Left lobe of liver (tissue), 2 donors: ENCODE data around the gene ELOVL6. TPM values are rescaled to one million over a fixed set of nuclear protein-coding genes. Genes with fewer than 3 reads are reported as not detected.
"Not testable (repeated sequence)": the region's sequence is repeated elsewhere in the genome, so short reads cannot be mapped to it uniquely, and the experiment has no call there.

Experiments used
- ATAC-seq: fragments of 200-7000 bp; cut with Tn5 transposase; one replicate; pipeline ENCODE4 v1.9.1; 2020; ENCODE audit warnings: mild to moderate bottlenecking, moderate library complexity
- DNase-seq: peaks from one replicate; pipeline ENCODE4 v3.0.0-alpha.2; 2020; ENCODE audit warnings: low spot score
- total RNA-seq: library from RNA; stranded (reverse); gene quantifications from one replicate; pipeline ENCODE4 v1.2.1, GENCODE V29; 2021
- donor health status: DM: no; HTN: no; CAD: no; lungs with moderate emphysema.
- donor health status: DM: no; HTN: yes; CAD: no.

The ELOVL6 gene
- total RNA-seq, 1 donor from 2014 or later, result 35.0 TPM

- ATAC-seq, result peak; percentile 24
- peak; percentile 68 for DNase-seq
Measured at GRCh38 chr4:110197529-110198042, 829 bp downstream of the ELOVL6 start.

GRCh38 chr4:110196871-110197528 lies 1.4 kb downstream of the ELOVL6 start:
- DNase-seq (peak; percentile 66), ATAC-seq (peak; percentile 44)

- DNase-seq, result peak; percentile 77
- ATAC-seq, result peak; percentile 58
Measured at GRCh38 chr4:110196206-110196870, 2.1 kb downstream of the ELOVL6 start.

- no peak for DNase-seq
- no peak for ATAC-seq
Measured at GRCh38 chr4:110195561-110196205, 2.7 kb downstream of the ELOVL6 start.

GRCh38 chr4:110193822-110194761 lies 4.3 kb downstream of the ELOVL6 start:
- DNase-seq (peak; percentile 77), ATAC-seq (peak; percentile 18)

GRCh38 chr4:110193287-110193686 lies 5.1 kb downstream of the ELOVL6 start:
- DNase-seq, ATAC-seq: not testable (repeated sequence)

GRCh38 chr4:110190249-110190648 lies 8.2 kb downstream of the ELOVL6 start:
- ATAC-seq (no peak), DNase-seq (no peak)

- DNase-seq (no peak), ATAC-seq (no peak)
Measured at GRCh38 chr4:110188113-110188512, 10.3 kb downstream of the ELOVL6 start.

- DNase-seq (no peak), ATAC-seq (no peak)
Measured at GRCh38 chr4:110184791-110185155, 13.6 kb downstream of the ELOVL6 start.

- DNase-seq (no peak), ATAC-seq (no peak)
Measured at GRCh38 chr4:110184140-110184790, 14.2 kb downstream of the ELOVL6 start.

- DNase-seq (no peak), ATAC-seq (no peak)
Measured at GRCh38 chr4:110183643-110184042, 14.8 kb downstream of the ELOVL6 start.

GRCh38 chr4:110183058-110183457 lies 15.4 kb downstream of the ELOVL6 start:
- no peak for ATAC-seq
- no peak for DNase-seq

GRCh38 chr4:110181890-110182289 lies 16.5 kb downstream of the ELOVL6 start:
- no peak for ATAC-seq
- no peak for DNase-seq

GRCh38 chr4:110175634-110176033 lies 22.8 kb downstream of the ELOVL6 start:
- ATAC-seq, result no peak
- no peak for DNase-seq

GRCh38 chr4:110172972-110173371 lies 25.4 kb downstream of the ELOVL6 start:
- peak; percentile 68 for ATAC-seq
- DNase-seq, result no peak

- peak; percentile 56 for ATAC-seq
- DNase-seq, result no peak
Measured at GRCh38 chr4:110171971-110172370, 26.4 kb downstream of the ELOVL6 start.

- DNase-seq, result no peak
- no peak for ATAC-seq
Measured at GRCh38 chr4:110170861-110171260, 27.6 kb downstream of the ELOVL6 start.

GRCh38 chr4:110165382-110166286 lies 32.8 kb downstream of the ELOVL6 start:
- peak; percentile 59 for ATAC-seq
- DNase-seq, result no peak

- no peak for ATAC-seq
- no peak for DNase-seq
Measured at GRCh38 chr4:110164856-110165255, 33.6 kb downstream of the ELOVL6 start.
